Measurements from ENCODE around the gene HOXC10.

HOXC10 gene

DNA sequence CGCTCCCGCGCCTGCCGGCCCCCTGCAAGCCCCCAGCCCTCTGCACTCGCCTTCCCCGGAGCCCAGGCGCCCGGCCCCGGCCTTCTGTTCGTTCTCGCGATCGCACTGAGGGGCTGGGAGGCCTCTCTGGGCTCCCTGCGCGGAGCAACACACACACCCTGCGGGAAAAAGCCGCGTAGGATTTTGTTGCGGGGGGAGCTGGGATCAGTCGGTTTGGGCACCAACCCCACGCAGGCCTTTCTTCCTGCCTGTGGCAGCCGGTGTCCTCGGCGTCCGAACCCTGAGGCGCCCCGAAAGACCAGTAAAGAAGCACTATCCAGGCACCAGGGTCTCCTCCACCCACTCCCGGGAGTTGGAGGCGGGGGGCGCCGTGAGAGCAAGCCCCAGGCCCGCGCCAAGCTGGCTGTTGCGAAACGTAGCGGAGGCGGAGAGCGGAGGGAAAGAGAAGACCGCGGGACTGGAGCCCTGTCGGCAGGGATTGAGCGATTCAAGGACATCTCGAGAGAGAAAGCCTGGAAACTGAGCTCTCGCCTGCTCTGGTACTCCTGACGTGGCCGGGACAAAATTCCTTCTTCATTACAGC is 46.0 kb downstream of the HOXC10 start:
- DNase-seq, result no peak

DNA sequence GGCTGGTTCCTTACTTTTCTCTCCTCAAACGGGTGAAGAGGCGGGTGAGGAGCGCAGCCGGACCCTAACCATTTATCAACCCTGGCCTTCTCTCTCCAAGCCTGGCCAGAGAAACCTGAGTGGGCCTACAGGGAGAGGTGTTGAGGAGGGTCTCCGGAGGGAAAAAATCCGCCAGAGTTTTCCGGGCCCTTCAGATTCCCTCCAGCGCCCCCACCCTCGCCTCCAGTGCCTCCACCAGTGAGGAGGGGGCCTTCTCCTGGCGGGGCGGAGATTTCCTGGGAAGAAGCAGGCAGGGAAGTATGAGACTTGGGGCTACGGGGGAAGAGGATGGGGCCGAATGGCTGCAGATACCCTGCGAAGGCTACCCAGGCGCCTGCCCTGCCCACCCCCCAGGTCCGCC is 46.5 kb downstream of the HOXC10 start:
- no peak for DNase-seq

DNA sequence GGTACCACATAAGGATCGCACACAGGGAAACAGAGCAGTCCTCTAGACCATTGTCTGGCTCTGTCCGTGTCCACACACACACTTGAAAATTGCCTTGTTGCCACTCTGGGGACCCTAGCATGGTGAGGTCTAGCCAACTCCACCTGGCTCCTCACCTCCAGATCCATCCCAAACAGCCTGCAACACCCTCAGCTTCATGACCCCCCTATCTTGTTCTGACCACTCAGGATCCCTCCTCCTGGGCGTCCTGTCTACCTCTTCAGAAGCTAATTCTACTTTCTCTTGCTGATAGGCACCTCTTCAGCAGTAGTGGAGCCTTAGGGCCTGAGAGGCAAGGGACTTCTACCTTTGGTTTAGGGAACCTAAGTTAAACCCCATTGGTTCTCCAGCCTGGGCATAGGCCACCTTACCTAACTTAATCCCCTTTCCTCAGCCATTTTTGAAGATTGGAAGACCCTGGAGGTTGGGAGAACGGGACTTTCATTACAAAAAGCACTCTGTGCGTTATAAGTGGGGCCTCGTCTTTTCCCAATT is 47.2 kb downstream of the HOXC10 start:
- no peak for DNase-seq

DNA sequence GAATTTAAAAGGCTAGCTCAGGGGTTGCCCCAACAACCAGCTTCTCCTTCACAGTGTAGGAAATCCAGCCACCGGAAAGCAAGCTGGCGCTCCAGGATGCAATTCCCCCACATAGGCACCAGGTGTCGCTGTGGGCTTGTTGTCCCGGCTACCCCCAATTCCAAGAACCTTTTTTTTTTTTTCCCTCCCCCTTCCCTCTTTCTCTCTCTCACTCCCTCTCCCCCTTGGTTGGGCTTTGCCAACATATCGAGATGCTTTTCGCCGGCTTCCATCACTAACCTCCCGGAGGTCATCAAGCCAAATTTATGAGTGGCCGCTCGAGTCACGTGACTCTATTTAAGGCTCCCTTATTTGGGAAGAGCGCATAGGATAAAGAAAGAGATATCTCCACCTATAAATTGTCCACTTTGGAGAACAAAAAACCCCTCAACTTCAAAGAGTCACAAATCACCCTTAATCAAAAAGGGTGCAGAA is 47.7 kb downstream of the HOXC10 start, which contains the start of gene HOXC5:
Gene HOXC5 (plus strand): TSS at position 424 of the 474 bp plus-strand sequence. CDS start 73 bp downstream, outside the sequence.
- DNase-seq, result peak; percentile 64

DNA sequence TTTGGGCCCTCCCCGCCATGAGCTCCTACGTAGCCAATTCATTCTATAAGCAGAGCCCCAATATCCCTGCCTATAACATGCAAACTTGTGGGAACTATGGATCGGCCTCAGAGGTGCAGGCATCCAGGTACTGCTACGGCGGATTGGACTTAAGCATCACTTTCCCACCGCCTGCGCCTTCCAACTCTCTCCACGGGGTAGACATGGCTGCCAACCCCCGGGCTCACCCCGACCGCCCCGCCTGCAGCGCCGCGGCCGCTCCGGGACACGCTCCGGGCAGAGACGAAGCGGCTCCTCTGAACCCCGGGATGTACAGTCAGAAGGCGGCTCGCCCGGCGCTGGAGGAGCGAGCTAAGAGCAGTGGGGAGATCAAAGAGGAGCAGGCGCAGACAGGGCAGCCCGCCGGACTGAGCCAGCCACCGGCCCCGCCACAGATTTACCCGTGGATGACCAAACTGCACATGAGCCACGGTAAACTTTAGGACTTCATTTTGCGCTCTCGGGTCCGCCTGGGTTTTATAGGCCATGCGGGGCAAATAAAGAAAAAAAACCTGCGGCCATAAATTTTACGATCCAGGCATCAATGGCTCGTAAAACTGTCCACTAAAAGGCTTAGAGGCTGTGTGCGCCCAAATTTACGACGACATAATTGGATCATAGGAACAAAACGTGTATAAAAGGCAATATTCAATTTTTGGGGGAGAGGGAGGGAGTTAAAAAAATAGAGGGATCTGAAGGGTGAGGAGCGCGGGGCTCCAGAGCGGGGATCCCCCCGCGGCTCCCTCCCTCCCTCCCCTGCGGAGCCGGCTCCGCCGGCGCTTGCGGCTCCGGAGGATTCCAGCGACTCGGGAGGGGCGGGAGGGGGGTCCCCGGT is 48.4 kb downstream of the HOXC10 start:
- DNase-seq, result no peak

DNA sequence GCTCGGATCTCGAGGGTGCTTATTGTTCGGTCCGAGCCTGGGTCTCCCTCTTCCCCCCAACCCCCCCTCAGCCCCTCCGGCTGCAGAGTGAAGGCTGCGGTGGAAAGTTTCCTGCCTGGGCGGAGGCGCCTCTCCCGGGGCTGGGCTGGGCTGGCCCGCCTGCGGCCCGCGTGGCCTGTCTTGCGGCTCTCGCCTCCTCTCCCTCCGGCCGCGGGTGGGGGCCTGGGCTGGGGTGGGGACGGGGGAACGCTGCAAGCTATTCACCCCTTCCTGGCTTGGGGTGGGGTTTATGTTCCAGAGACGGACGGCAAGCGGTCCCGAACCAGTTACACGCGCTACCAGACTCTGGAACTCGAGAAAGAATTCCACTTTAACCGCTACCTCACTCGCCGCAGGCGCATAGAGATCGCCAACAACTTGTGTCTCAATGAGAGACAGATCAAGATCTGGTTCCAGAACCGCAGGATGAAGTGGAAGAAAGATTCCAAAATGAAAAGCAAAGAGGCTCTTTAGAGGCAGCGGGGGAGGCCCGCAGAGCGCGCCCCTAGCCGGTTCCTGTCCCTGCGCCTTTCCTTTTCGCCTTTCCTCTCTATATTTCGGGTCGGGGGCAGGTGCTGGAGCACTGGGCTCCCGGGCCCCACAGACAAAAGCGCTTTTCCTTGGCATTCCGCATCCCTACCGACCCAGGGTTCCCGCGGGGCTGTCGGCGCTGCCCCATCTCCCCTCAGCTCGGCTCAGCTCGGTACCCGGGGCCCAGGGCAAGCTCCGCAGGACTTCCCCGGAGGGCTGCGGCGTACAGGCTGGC is 49.2 kb downstream of the HOXC10 start:
- no peak for DNase-seq

DNA sequence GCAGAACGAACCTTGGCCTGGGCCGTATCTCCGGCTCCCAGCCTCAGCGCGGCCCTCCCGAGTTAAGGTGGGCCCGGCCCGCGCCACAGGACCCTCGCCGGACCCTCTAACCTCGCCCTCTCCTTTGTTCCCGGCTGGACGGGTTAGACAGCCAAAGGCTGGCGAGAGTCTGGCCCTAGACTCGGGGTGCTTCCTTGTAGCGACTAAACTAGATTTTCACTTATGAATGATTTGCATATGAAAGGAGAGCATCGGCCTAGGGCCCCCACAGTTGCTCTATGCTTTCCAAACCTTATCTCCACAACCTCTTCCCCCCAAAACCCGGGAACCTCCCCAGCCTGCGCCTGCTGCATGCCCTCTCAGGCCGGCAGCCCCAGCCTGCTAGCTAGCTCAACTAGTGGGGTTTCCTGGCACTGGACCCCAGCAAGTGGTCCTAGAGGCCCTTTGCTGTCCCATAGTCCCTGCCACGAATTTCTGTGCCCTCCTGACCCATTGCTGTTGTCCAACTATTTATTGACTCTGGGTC is 49.9 kb downstream of the HOXC10 start:
- DNase-seq, result no peak

DNA sequence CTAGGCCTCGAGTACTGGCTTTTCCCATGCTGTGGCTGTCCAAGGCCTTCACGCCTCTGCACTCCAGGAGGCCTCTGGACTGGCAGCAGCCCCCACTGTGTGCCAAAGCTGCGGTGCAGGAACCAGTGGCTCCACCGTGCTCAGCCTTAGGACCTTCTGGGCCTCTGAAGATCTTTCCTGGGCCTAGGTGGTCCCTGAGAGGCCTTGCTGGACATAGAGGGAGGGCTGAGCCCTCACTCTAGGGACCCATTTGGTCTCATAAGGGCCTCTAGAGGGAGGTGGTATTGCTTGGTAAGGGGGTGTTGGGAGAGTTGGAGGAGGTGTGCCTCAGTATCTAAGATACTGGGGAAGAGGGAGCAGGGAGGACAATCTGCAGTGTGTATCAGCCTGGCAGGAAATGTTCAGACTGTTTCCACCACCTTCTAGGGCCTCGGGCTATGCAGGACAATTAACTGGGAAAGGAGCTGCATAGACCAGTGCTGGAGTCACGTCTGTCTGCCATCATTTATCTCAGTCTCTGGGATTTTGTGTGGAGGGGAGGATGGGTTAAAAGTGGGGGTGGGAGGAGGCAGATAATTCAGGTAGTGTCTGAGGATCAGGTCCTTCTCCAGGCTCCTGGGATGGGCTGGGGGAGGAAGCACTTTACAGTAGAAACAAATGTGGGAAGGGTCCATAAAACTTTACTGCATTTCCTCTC is 50.8 kb downstream of the HOXC10 start:
- DNase-seq, result no peak

DNA sequence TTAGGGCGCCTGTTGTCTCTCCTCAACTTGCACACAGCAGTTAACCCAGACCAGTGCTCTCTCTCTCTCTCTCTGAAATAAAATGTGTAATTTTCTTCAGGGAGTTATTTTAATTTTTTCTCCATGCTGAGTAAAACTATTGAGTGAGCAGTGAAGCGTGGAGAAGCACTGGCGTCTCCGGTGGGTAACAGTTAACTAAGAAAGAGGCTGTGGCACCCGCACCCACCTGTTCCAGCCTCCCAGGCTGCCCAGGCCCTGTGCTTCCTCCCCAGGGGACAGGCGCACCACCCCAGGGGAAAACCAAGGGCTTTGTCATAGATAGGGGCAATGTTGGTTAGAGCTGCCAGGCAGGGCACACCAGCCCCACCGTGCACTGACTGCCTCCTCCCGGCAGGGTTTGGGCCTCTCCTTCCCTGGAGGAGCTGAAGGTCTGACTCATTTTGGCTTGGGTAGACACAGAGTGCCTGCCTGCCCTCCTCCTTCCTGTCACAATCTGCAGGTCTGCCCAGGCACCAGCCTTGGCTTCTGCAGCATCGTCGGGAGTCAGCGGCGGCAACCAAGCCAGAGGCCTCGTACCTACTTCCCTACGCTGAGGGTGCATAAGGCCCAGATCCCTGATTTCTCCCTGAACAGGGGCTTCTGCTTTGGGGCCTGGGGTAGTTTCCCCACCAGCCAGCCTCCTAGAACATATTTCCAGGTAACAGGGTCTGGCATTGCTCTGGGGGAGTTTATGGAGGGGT is 51.8 kb downstream of the HOXC10 start:
- DNase-seq, result no peak

DNA sequence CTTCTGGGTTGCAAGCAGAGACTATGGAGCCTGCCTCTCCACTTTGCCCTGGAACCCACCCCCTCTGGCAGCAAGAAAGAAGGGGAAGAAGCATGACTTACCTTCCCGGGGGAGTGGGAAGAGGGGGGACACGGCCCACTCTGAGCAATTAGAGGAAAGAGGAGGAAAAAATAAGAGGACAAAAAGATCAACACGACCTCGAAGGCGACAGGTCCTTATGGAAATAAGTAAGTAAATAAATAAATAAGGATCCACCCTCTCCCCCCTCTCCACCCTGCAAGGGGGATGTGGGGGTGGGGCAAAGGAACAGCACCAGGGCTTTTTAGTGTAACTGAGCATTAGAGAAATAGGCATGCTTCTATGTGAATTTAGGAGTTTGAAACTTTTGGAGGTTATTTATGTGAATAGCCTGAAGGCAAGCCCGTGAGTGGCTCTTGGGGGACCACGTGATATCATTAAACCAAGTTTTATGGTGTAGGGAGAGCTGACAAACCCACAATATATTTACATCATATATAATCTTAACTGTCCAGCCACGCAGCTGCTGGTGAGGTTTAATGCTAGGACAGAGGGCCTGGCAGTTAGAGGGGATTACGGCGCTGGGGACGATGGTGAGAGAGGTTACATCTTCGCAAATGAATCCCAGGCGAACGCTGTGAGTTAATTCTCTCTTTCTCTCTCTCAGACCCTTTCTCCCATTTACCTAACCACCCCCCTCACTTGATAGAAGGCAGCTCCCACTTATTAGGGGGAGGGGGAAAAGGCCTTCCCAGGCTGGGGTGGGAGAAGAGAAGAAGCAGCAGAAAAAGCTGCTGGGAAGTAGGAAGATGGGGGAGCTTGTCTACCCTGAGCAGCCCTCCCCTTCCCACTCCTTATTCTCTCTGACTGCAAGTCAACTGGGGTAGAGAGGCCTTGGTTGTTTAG is 52.7 kb downstream of the HOXC10 start:
- no peak for DNase-seq

DNA sequence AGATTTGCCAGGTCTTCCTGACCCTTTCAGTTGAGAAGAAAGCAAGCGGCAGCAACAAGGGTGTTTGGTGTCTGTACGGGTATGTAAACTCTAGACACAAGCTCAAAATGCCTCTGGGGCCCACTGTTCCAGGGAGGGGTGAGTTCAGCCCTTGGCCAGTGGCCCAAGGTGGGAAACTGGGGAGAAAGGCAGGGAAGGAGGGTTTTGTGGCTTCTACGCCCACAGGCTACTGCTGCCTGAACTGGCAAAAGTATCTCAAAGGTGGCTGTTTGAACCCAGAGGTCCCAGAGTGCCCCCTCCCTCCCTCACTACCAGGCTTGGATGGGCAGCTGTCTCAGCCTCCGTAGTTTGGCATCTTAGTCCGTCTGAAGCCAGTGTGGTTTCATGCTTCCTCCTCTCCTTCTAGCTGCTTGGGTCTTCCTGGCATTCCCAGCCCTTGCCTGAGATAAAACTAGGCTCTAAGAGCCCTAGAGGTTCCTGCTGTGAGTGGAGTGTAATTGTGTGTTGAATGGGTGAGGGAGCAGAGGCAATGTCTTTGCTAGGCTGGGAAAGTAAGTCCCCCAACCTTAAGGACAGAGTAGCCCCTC is 53.4 kb downstream of the HOXC10 start:
- no peak for DNase-seq

DNA sequence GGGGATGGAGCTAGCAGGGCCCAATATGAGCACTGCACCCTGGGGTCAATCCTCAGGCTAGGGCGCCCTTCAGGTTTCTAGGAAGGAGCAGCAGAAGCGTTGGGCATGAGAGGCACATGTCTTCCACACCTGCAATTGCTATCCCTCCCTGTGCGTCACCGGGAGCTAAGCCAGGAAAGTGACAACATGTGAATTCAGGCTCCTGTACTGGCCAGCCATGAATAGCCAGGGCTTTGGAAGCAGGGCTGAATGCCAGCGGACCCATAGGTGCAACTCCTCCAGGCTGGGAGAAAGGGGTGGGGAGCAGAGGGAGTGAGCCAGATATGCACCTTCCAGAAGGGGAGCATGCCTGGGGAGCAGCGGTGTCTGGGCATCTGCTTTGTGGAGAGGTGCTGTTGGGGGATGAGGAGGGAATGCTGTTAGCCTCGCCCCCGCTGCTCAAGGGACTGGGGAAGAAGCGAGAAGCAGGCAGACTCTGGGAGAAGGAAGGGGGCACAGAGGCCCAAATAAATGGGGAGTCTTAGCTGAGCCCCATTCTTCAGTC is 54.0 kb downstream of the HOXC10 start:
- DNase-seq, result no peak

DNA sequence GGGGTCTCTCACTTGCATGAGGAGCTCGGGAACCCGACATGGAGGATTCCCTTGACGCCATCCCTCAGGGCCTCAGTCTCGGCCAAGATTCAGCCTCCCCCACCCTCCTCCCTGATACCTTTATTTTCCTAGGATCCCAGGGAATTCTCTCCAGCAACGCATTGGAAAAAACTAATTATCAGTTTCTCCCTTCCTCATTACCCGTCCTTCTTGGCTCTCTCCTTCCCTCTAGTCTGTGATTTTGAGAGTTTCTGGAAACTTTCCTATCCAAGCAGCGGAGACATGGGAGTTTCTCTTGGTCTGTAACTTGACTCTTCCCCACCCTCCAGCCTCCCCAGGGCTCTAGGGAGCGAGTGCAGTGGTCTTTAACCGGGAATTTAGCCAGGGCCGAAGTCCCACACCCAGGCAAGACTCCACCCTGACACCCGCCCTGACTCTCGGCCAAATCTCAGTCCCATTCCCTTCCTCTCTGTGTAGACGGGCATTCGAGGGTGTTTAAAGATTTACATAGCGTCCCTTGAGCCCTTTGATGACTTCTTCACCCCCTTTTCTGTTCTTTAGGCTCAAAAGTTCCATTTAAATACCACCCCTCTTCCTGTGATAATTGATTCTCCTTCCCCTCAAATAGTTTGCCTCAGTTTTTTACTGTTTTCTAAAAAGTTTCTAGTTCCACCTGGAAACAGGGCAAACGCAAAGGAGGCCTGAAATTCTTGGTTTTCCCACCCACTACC is 54.6 kb downstream of the HOXC10 start:
- no peak for DNase-seq
